ENCODE measurements around the gene S100PBP.
A peak's percentile ranks its signal among the peaks of the same experiment; 100 is the strongest.
"Not testable (repeated sequence)": the region's sequence is repeated elsewhere in the genome, so short reads cannot be mapped to it uniquely, and the experiment has no call there.

S100PBP gene

GRCh38 chr1:32786856-32787255, 30.6 kb upstream of the S100PBP start:
- DNase-seq (ENCODE audit: low spot score), result no peak

GRCh38 chr1:32789356-32789755, 28.1 kb upstream of the S100PBP start:
- not testable (repeated sequence) for DNase-seq (ENCODE audit: low spot score)

- DNase-seq (ENCODE audit: low spot score), result no peak
Observed at GRCh38 chr1:32791881-32792280, 25.6 kb upstream of the S100PBP start.

GRCh38 chr1:32795763-32796162, 21.7 kb upstream of the S100PBP start:
- not testable (repeated sequence) for DNase-seq (ENCODE audit: low spot score)

GRCh38 chr1:32797456-32797855, 20.0 kb upstream of the S100PBP start:
- DNase-seq (ENCODE audit: low spot score), result no peak

- no peak for DNase-seq (ENCODE audit: low spot score)
Observed at GRCh38 chr1:32798191-32798590, 19.3 kb upstream of the S100PBP start.

- no peak for DNase-seq (ENCODE audit: low spot score)
Observed at GRCh38 chr1:32798679-32799416, 18.6 kb upstream of the S100PBP start.

- no peak for DNase-seq (ENCODE audit: low spot score)
Observed at GRCh38 chr1:32801096-32801715, 16.2 kb upstream of the S100PBP start.

GRCh38 chr1:32804460-32804859, 13.0 kb upstream of the S100PBP start:
- DNase-seq (ENCODE audit: low spot score), result not testable (repeated sequence)

GRCh38 chr1:32806290-32806689, 11.2 kb upstream of the S100PBP start:
- no peak for DNase-seq (ENCODE audit: low spot score)

GRCh38 chr1:32806910-32807523, 10.4 kb upstream of the S100PBP start:
- DNase-seq (ENCODE audit: low spot score), result no peak

GRCh38 chr1:32808580-32808979, 8.9 kb upstream of the S100PBP start:
- no peak for DNase-seq (ENCODE audit: low spot score)

GRCh38 chr1:32810358-32810757, 7.1 kb upstream of the S100PBP start:
- DNase-seq (ENCODE audit: low spot score), result no peak

GRCh38 chr1:32811265-32811664, 6.2 kb upstream of the S100PBP start:
- no peak for DNase-seq (ENCODE audit: low spot score)

- no peak for DNase-seq (ENCODE audit: low spot score)
Observed at GRCh38 chr1:32811917-32812316, 5.5 kb upstream of the S100PBP start.

GRCh38 chr1:32813941-32814739, 3.3 kb upstream of the S100PBP start:
- DNase-seq (ENCODE audit: low spot score), result no peak

- peak; percentile 28 for DNase-seq (ENCODE audit: low spot score)
Observed at GRCh38 chr1:32816676-32817158, 736 bp upstream of the S100PBP start.

- peak; percentile 73 for DNase-seq (ENCODE audit: low spot score)
Observed at GRCh38 chr1:32817815-32818786, 648 bp downstream of the S100PBP start.

- DNase-seq (ENCODE audit: low spot score), result no peak
Observed at GRCh38 chr1:32818804-32819541, 1.5 kb downstream of the S100PBP start.

- no peak for DNase-seq (ENCODE audit: low spot score)
Observed at GRCh38 chr1:32825181-32825580, 7.7 kb downstream of the S100PBP start.

Data from HuH-7 (cell line).